Urinary bladder (tissue), 4 donors: ENCODE measurements around the gene MPC2. TPM values are rescaled to one million over a fixed set of nuclear protein-coding genes. Genes with fewer than 3 reads are reported as not detected.
"Not testable (repeated sequence)": the region's sequence is repeated elsewhere in the genome, so short reads cannot be mapped to it uniquely, and the experiment has no call there.

Experiments
- DNase-seq: peaks from one replicate; pipeline ENCODE4 v3.0.0-alpha.2; 2015; ENCODE audit errors: extremely low spot score
- H3K27ac ChIP-seq: one replicate; pipeline ENCODE4 v1.5.1; 2013; ENCODE audit warnings: low read depth, mild to moderate bottlenecking, moderate library complexity
- H3K36me3 ChIP-seq: one replicate; pipeline ENCODE4 v1.6.1; 2013; ENCODE audit warnings: mild to moderate bottlenecking, moderate library complexity; ENCODE audit not compliant: insufficient read depth
- H3K4me1 ChIP-seq: one replicate; pipeline ENCODE4 v1.6.1; 2013; ENCODE audit warnings: mild to moderate bottlenecking, moderate library complexity; ENCODE audit not compliant: insufficient read depth
- H3K4me3 ChIP-seq: one replicate; pipeline ENCODE4 v1.5.1; 2013; ENCODE audit warnings: low read depth, low read length
- WGBS: extraction: QIAGEN DNeasy Blood & Tissue Kit; methylation state at CpG from one replicate; pipeline ENCODE4 v1.1.7; 2013; 5-methylcytosine and 5-hydroxymethylcytosine counted together
- polyA plus RNA-seq: library from polyadenylated mRNA; stranded (reverse); fragments of 200-250 nt; gene quantifications from one replicate; pipeline ENCODE4 v1.2.3, GENCODE V29; 2013
- total RNA-seq: library from RNA; depleted of rRNA; stranded (reverse); fragments of >200 nt; gene quantifications from one replicate; pipeline ENCODE4 v1.2.3, GENCODE V29; 2014
- donor health status: healthy with polysubstance abuse.
- donor health status: healthy.

MPC2 gene
- total and polyA plus RNA-seq, 2 donors: 41.7 to 48.4 TPM

GRCh38 chr1:167909691-167910180 lies 27.1 kb downstream of the MPC2 start:
- H3K4me1 ChIP-seq: no peaks in the 10 kb centered on the region
- 87% methylated on average over 6 of the region's 6 CpGs for WGBS

GRCh38 chr1:167905671-167906070 lies 31.2 kb downstream of the MPC2 start:
- H3K4me1 ChIP-seq: no peaks in the 10 kb centered on the region
- no peak overlapping the region for H3K27ac ChIP-seq
- H3K4me3 ChIP-seq: no peak overlapping the region
- DNase-seq: no peak
- no peaks in the 10 kb centered on the region for H3K36me3 ChIP-seq

More at GRCh38 chr1:167909691-167910180, 27.1 kb downstream of the MPC2 start:
- DNase-seq: no peak
- H3K4me3 ChIP-seq: no peak overlapping the region
- H3K27ac ChIP-seq: no peak overlapping the region
- no peaks in the 10 kb centered on the region for H3K36me3 ChIP-seq

- Histone ChIP-seq H3K4me3 (no peak overlapping the region), H3K4me1 (no peaks in the 10 kb centered on the region), H3K27ac (no peak overlapping the region), H3K36me3 (no peaks in the 10 kb centered on the region)
- WGBS: 69% methylated on average over 3 of the region's 3 CpGs
- DNase-seq: no peak
These were observed 31.7 kb downstream of the MPC2 start for GRCh38 chr1:167905182-167905581.

- no peaks in the 10 kb centered on the region for H3K4me1 ChIP-seq
- 43% methylated on average over 4 of the region's 4 CpGs for WGBS
- H3K36me3 ChIP-seq: no peaks in the 10 kb centered on the region
- H3K4me3 ChIP-seq: no peak overlapping the region
- DNase-seq: no peak
- H3K27ac ChIP-seq: no peak overlapping the region
These were observed 32.2 kb downstream of the MPC2 start for GRCh38 chr1:167904652-167905130.

- WGBS: 94% methylated on average over 4 of the region's 4 CpGs
- no peak for DNase-seq
- Histone ChIP-seq H3K4me3 (no peak overlapping the region), H3K4me1 (no peaks in the 10 kb centered on the region), H3K36me3 (no peaks in the 10 kb centered on the region), H3K27ac (no peak overlapping the region)
These were observed 36.0 kb downstream of the MPC2 start for GRCh38 chr1:167900907-167901306.

GRCh38 chr1:167899253-167899681 lies 37.6 kb downstream of the MPC2 start:
- Histone ChIP-seq H3K4me1 (no peaks in the 10 kb centered on the region), H3K27ac (no peak overlapping the region), H3K36me3 (no peaks in the 10 kb centered on the region), H3K4me3 (no peak overlapping the region)
- 78% methylated on average over 4 of the region's 4 CpGs for WGBS
- no peak for DNase-seq

GRCh38 chr1:167898578-167899222 lies 38.2 kb downstream of the MPC2 start:
- no peak overlapping the region for H3K27ac ChIP-seq
- 97% methylated on average over 9 of the region's 9 CpGs for WGBS
- H3K4me3 ChIP-seq: no peak overlapping the region
- H3K4me1 ChIP-seq: no peaks in the 10 kb centered on the region
- no peaks in the 10 kb centered on the region for H3K36me3 ChIP-seq
- DNase-seq: no peak

- Histone ChIP-seq H3K27ac (no peak overlapping the region), H3K4me3 (no peak overlapping the region), H3K36me3 (no peaks in the 10 kb centered on the region), H3K4me1 (no peaks in the 10 kb centered on the region)
- WGBS: 81% methylated on average over 2 of the region's 2 CpGs
- DNase-seq: no peak
These were observed 43.1 kb downstream of the MPC2 start for GRCh38 chr1:167893798-167894197.

GRCh38 chr1:167890400-167890799 lies 46.5 kb downstream of the MPC2 start:
- no peak overlapping the region for H3K4me3 ChIP-seq
- no peak for DNase-seq
- no peaks in the 10 kb centered on the region for H3K4me1 ChIP-seq
- no peaks in the 10 kb centered on the region for H3K36me3 ChIP-seq
- no peak overlapping the region for H3K27ac ChIP-seq

- not testable (repeated sequence) for H3K4me3 ChIP-seq, H3K27ac ChIP-seq, H3K36me3 ChIP-seq, H3K4me1 ChIP-seq, DNase-seq
- WGBS: 85% methylated on average over 2 of the region's 2 CpGs
These were observed 49.7 kb downstream of the MPC2 start for GRCh38 chr1:167887187-167887586.

GRCh38 chr1:167882376-167882775 lies 54.5 kb downstream of the MPC2 start:
- Histone ChIP-seq H3K4me1 (no peaks in the 10 kb centered on the region), H3K27ac (no peak overlapping the region), H3K4me3 (no peak overlapping the region), H3K36me3 (no peaks in the 10 kb centered on the region)
- WGBS: 87% methylated on average over 8 of the region's 8 CpGs
- DNase-seq: no peak

GRCh38 chr1:167881786-167882185 lies 55.1 kb downstream of the MPC2 start:
- Histone ChIP-seq H3K4me3 (no peak overlapping the region), H3K27ac (no peak overlapping the region), H3K4me1 (no peaks in the 10 kb centered on the region), H3K36me3 (no peaks in the 10 kb centered on the region)
- 88% methylated on average over 3 of the region's 3 CpGs for WGBS
- DNase-seq: no peak

GRCh38 chr1:167881069-167881468 lies 55.8 kb downstream of the MPC2 start:
- Histone ChIP-seq H3K36me3 (no peaks in the 10 kb centered on the region), H3K4me3 (no peak overlapping the region), H3K27ac (no peak overlapping the region), H3K4me1 (no peaks in the 10 kb centered on the region)
- no peak for DNase-seq

- DNase-seq: no peak
- H3K4me3 ChIP-seq: no peak overlapping the region
- H3K4me1 ChIP-seq: no peaks in the 10 kb centered on the region
- H3K27ac ChIP-seq: no peak overlapping the region
- no peaks in the 10 kb centered on the region for H3K36me3 ChIP-seq
- WGBS: 46% methylated on average over 3 of the region's 3 CpGs
These were observed 56.3 kb downstream of the MPC2 start for GRCh38 chr1:167880580-167881021.
